B cell (primary cell): ENCODE measurements around the gene IFNGR1. TPM values are rescaled to one million over a fixed set of nuclear protein-coding genes. Genes with fewer than 3 reads are reported as not detected.

Experiments
- ATAC-seq: fragments of 200-7000 bp; cut with Tn5 transposase; one replicate; pipeline ENCODE4 v1.10.0; 2021; ENCODE audit warnings: low read depth, mild to moderate bottlenecking, moderate number of reproducible peaks, moderate library complexity
- CTCF ChIA-PET: fragments of 350-600 bp; sonication (Branson Sonifier 250); formaldehyde crosslinking; loops from one replicate; lab custom pipeline; 2021; ENCODE audit warnings: antibody characterized with exemption, inconsistent platforms; lab: Charles Lee
- POLR2A ChIA-PET: fragments of 350-600 bp; sonication (Branson Sonifier 250); formaldehyde crosslinking; loops from one replicate; lab custom pipeline; 2021; ENCODE audit warnings: antibody characterized with exemption; lab: Charles Lee
- DNase-seq: peaks from one replicate; pipeline ENCODE4 v3.0.0; 2013
- H2AFZ ChIP-seq: 2 replicates; pipeline ENCODE4 v1.6.1; 2012; ENCODE audit warnings: mild to moderate bottlenecking, low read depth, low read length; ENCODE audit not compliant: insufficient read depth, poor library complexity, severe bottlenecking
- H3K27ac ChIP-seq, 2 donors: 1 replicate in 1 of 2; 2 replicates in 1 of 2; pipeline ENCODE4 v1.5.1; 2012 to 2013; ENCODE audit warnings: low read length in 2 of 2, mild to moderate bottlenecking in 2 of 2, moderate library complexity in 1 of 2
- H3K27me3 ChIP-seq, 4 experiments: fragments of 200-600 bp in 1 of 4; sonication (generic) in 1 of 4; replicated peaks in 1 of 4; 1 replicate in 2 of 4; 2 replicates in 2 of 4; pipeline versions ENCODE4 v1.6.1 to v1.7.0; 2013 to 2016; ENCODE audit warnings: low read length in 3 of 4, mild to moderate bottlenecking in 2 of 4, mixed read lengths in 1 of 4, moderate library complexity in 1 of 4; ENCODE audit not compliant: insufficient read depth in 4 of 4, control insufficient read depth in 3 of 4; ENCODE audit errors: control extremely low read depth in 1 of 4
- H3K36me3 ChIP-seq, 2 experiments: replicated peaks in 1 of 2; 1 replicate in 1 of 2; 2 replicates in 1 of 2; pipeline versions ENCODE4 v1.6.1 to v1.7.1; 2013; ENCODE audit warnings: low read length in 1 of 2; ENCODE audit not compliant: insufficient read depth in 2 of 2, control insufficient read depth in 1 of 2; ENCODE audit errors: control extremely low read depth in 1 of 2, extremely low read depth in 1 of 2
- H3K4me1 ChIP-seq, 2 donors: fragments of 200-600 bp in 1 of 2; sonication (generic) in 1 of 2; 1 replicate in 1 of 2; 2 replicates in 1 of 2; pipeline versions ENCODE4 v1.5.1 to v1.6.1; 2013 to 2017; ENCODE audit warnings: low read length in 2 of 2; ENCODE audit not compliant: control insufficient read depth in 2 of 2, insufficient read depth in 2 of 2
- H3K4me2 ChIP-seq: replicated peaks from 2 replicates; pipeline ENCODE3; 2012; ENCODE audit warnings: mild to moderate bottlenecking, low read depth, low read length; ENCODE audit not compliant: poor library complexity, severe bottlenecking
- H3K4me3 ChIP-seq, 5 experiments: fragments of 200-600 bp in 1 of 5; sonication (generic) in 1 of 5; 1 replicate in 3 of 5; 2 replicates in 2 of 5; pipeline versions ENCODE4 v1.5.1 to v1.7.0; 2011 to 2016; ENCODE audit warnings: low read length in 4 of 5, mild to moderate bottlenecking in 4 of 5, low read depth in 2 of 5, control low read depth in 1 of 5, moderate library complexity in 1 of 5; ENCODE audit not compliant: insufficient read depth in 1 of 5; ENCODE audit errors: control extremely low read depth in 1 of 5, extremely low read depth in 1 of 5
- H3K79me2 ChIP-seq: fragments of 200-600 bp; sonication (generic); one replicate; pipeline ENCODE4 v1.6.0; 2016; ENCODE audit warnings: low read length; ENCODE audit not compliant: control insufficient read depth, insufficient read depth
- H3K9ac ChIP-seq: fragments of 200-600 bp; sonication (generic); 2 replicates; pipeline ENCODE4 v1.6.1; 2017; ENCODE audit warnings: mild to moderate bottlenecking, low read length, moderate library complexity
- H3K9me3 ChIP-seq, 3 donors: one replicate each; pipeline versions ENCODE4 v1.6.1 to v1.7.1; 2013; ENCODE audit warnings: low read length in 2 of 3; ENCODE audit not compliant: control insufficient read depth in 2 of 3, insufficient read depth in 1 of 3; ENCODE audit errors: control extremely low read depth in 1 of 3
- H4K20me1 ChIP-seq: 2 replicates; pipeline ENCODE4 v1.6.0; 2012; ENCODE audit warnings: mild to moderate bottlenecking, low read length; ENCODE audit not compliant: insufficient read depth, control insufficient read depth, poor library complexity, severe bottlenecking
- H3K27ac Mint-ChIP-seq: one replicate; pipeline ENCODE4 v1.8.0; 2021; ENCODE audit warnings: mixed read lengths
- H3K27me3 Mint-ChIP-seq: one replicate; pipeline ENCODE4 v1.8.0; 2021; ENCODE audit warnings: mixed read lengths
- H3K4me1 Mint-ChIP-seq: one replicate; pipeline ENCODE4 v1.8.0; 2021; ENCODE audit warnings: mixed read lengths
- H3K4me3 Mint-ChIP-seq: one replicate; pipeline ENCODE4 v1.8.0; 2021; ENCODE audit warnings: mixed read lengths
- H3K9me3 Mint-ChIP-seq: one replicate; pipeline ENCODE4 v1.8.0; 2022; ENCODE audit warnings: mixed read lengths; ENCODE audit not compliant: insufficient read depth
- EZH2 ChIP-seq: IDR thresholded peaks from 2 replicates; pipeline ENCODE4 v1.6.1; 2012; ENCODE audit warnings: borderline replicate concordance, low read depth, mild to moderate bottlenecking, moderate library complexity, low read length; ENCODE audit not compliant: insufficient read depth, poor library complexity, severe bottlenecking
- WGBS: methylation state at CpG from one replicate; pipeline ENCODE4 v1.1.5; 2013; ENCODE audit warnings: missing lambda C conversion rate; ENCODE audit not compliant: insufficient coverage; 5-methylcytosine and 5-hydroxymethylcytosine counted together
- intact Hi-C: fragments of 100-400 bp; cut with micrococcal nuclease; formaldehyde crosslinking; loops from one replicate; pipeline ENCODE4 v1.10.0; 2022
- polyA plus RNA-seq: library from polyadenylated mRNA; depleted of rRNA; stranded (reverse); fragments of >200 nt; gene quantifications from 2 replicates; pipeline ENCODE4 v1.2.3, GENCODE V29; 2012
- total RNA-seq, 2 donors: library from RNA; stranded (reverse); fragments of 120-200 nt in 1 of 2; gene quantifications; 1 replicate in 1 of 2; 2 replicates in 1 of 2; pipeline versions ENCODE4 v1.2.3 to v1.2.4, GENCODE V29; 2013 to 2022
- TF ChIP-seq, protein P1 (sequence below): fragments of 200-600 bp; IDR thresholded peaks from one replicate; pipeline ENCODE4 v1.8.0; 2022; ENCODE audit warnings: antibody characterized with exemption, mild to moderate bottlenecking

Gene IFNGR1
- total and polyA plus RNA-seq, 2 donors (not counting 1 experiment from before 2014, with no cell fraction given), result 24.5 to 48.2 TPM

DNA sequence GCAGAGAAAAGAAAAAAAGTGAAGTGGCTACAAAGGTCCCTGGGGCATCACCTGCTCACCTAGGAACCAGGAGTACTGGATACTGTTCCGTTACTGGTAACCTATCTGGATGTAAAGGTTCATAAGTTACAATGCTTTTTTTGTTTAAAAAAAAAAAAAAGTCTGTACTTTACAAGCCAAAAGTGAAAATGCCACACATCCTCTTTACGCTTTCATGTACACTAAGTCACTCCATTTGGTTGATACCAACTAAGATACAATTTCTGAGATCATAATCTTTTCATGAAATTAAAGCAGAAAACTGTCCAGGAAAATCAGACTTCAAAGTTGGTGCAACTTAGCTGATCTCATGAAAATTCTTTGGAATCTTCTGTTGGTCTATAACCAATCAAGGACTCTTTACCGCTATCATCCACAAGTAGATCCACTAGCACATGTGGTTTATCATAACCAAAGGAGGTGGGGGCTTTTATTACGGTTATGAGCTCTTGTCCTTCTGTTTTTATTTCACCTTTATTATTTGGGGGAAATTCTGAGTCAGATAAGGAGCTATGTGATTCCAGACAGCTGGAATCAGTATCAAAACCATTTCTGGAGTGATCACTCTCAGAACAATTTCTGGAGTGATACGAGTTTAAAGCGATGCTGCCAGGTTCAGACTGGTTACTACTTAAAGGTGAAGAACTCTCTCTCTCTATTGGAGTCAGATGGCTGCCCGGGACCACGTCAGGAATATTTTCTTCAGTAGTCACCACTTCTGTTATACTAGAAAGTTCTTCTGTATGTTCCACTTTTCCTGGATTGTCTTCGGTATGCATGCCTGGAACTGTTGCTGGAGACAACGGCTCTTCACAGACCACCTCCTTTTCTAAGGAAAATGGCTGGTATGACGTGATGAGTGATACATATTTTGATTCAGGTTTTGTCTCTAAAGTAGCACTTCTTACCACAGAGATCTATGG is 21.2 kb downstream of the IFNGR1 start:
- Histone ChIP-seq H3K4me3 (no peak overlapping the region), H3K4me2 (no peak overlapping the region), H3K4me1 (peaks cover 2 to 8% of the 10 kb centered on the region in 2 donors), H3K27ac (peak overlapping the region in 1 of 2 donors; percentile 1), H3K36me3 (peaks cover 10 to 42% of the 10 kb centered on the region in 2 experiments), H3K9me3 (peaks cover 0 to 1% (median 0%) of the 10 kb centered on the region in 3 donors), H3K9ac (no peak overlapping the region), H3K27me3 (no peaks in the 10 kb centered on the region), H2AFZ (no peak overlapping the region), H3K79me2 (peaks cover 9% of the 10 kb centered on the region), H4K20me1 (no peaks in the 10 kb centered on the region)
- TF ChIP-seq, protein P1, sequence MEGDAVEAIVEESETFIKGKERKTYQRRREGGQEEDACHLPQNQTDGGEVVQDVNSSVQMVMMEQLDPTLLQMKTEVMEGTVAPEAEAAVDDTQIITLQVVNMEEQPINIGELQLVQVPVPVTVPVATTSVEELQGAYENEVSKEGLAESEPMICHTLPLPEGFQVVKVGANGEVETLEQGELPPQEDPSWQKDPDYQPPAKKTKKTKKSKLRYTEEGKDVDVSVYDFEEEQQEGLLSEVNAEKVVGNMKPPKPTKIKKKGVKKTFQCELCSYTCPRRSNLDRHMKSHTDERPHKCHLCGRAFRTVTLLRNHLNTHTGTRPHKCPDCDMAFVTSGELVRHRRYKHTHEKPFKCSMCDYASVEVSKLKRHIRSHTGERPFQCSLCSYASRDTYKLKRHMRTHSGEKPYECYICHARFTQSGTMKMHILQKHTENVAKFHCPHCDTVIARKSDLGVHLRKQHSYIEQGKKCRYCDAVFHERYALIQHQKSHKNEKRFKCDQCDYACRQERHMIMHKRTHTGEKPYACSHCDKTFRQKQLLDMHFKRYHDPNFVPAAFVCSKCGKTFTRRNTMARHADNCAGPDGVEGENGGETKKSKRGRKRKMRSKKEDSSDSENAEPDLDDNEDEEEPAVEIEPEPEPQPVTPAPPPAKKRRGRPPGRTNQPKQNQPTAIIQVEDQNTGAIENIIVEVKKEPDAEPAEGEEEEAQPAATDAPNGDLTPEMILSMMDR, result no peak
- TF ChIP-seq EZH2, result no peak
- ATAC-seq (no peak), DNase-seq (no peak)
- WGBS, result 100% methylated on average over 3 of the region's 11 CpGs
- intact Hi-C loops, result no loop called here
- peaks cover 23% of the 10 kb centered on the region for H3K4me1 Mint-ChIP-seq
- H3K4me3 Mint-ChIP-seq, result no peak overlapping the region
- no peaks in the 10 kb centered on the region for H3K9me3 Mint-ChIP-seq
- POLR2A ChIA-PET, result no interaction called here
- CTCF ChIA-PET, result interaction anchor here (1.2 to 5.2 kb wide), 3 partner anchors 32 to 102 kb away, joined by 3 to 66 read pairs (median 12); no protein-coding TSS in a partner anchor
- H3K27me3 Mint-ChIP-seq, result no peaks in the 10 kb centered on the region
- H3K27ac Mint-ChIP-seq, result no peak overlapping the region
